ENCODE data around the gene SRR.

The SRR gene

GRCh38 chr17:2365132-2365531 is 61.4 kb downstream of the SRR start:
- no peak for ATAC-seq
- TF ChIP-seq TOX (CRISPR knock-in tag; IDR thresholded peaks at IDR 0.05; ENCODE audit: borderline replicate concordance) (no peak), PATZ1 (CRISPR knock-in tag; IDR thresholded peaks at IDR 0.05; ENCODE audit: borderline replicate concordance) (no peak), POU6F1 (CRISPR knock-in tag; IDR thresholded peaks at IDR 0.05; ENCODE audit: borderline replicate concordance, low read depth) (no peak), ZFP3 (CRISPR knock-in tag; IDR thresholded peaks at IDR 0.05) (no peak), ZNF8 (CRISPR knock-in tag; IDR thresholded peaks at IDR 0.05) (no peak), CREB5 (CRISPR knock-in tag; IDR thresholded peaks at IDR 0.05; ENCODE audit: low read depth) (no peak), ZNF70 (CRISPR knock-in tag; IDR thresholded peaks at IDR 0.05) (no peak), BACH2 (CRISPR knock-in tag; IDR thresholded peaks at IDR 0.05; ENCODE audit: borderline replicate concordance) (no peak), ZNF565 (CRISPR knock-in tag; conservative IDR thresholded peaks at IDR 0.05; ENCODE audit: low read depth) (no peak), TCF4 (CRISPR knock-in tag; IDR thresholded peaks at IDR 0.05; ENCODE audit: borderline replicate concordance) (no peak), CSRNP3 (CRISPR knock-in tag; IDR thresholded peaks at IDR 0.05) (no peak)

- no peak for ATAC-seq
- TF ChIP-seq TCF4 (CRISPR knock-in tag; IDR thresholded peaks at IDR 0.05; ENCODE audit: borderline replicate concordance) = no peak
These were observed 63.2 kb downstream of the SRR start for GRCh38 chr17:2366747-2367494.

- TF ChIP-seq GLIS3 (CRISPR knock-in tag; IDR thresholded peaks at IDR 0.05) (no peak), RARB (CRISPR knock-in tag; IDR thresholded peaks at IDR 0.05) (no peak), OSR1 (CRISPR knock-in tag; IDR thresholded peaks at IDR 0.05) (no peak), ESRRG (CRISPR knock-in tag; IDR thresholded peaks at IDR 0.05) (no peak), ZNF8 (CRISPR knock-in tag; IDR thresholded peaks at IDR 0.05) (no peak), ZFP3 (CRISPR knock-in tag; IDR thresholded peaks at IDR 0.05) (no peak), ZFP30 (CRISPR knock-in tag; IDR thresholded peaks at IDR 0.05) (no peak), TSHZ2 (CRISPR knock-in tag; IDR thresholded peaks at IDR 0.05) (no peak), PATZ1 (CRISPR knock-in tag; IDR thresholded peaks at IDR 0.05; ENCODE audit: borderline replicate concordance) (no peak), TOX (CRISPR knock-in tag; IDR thresholded peaks at IDR 0.05; ENCODE audit: borderline replicate concordance) (no peak), CSDC2 (CRISPR knock-in tag; IDR thresholded peaks at IDR 0.05) (no peak), ZNF70 (CRISPR knock-in tag; IDR thresholded peaks at IDR 0.05) (no peak)
- ATAC-seq = no peak
These were observed 64.6 kb downstream of the SRR start for GRCh38 chr17:2368359-2368758.
